AG09319 (cell line): ENCODE data around the gene BATF.

Experiments
- DNase-seq: peaks from one replicate; pipeline ENCODE4 v3.0.0-alpha.2; 2010; ENCODE audit warnings: low read depth; ENCODE audit errors: extremely low read depth
- TF ChIP-seq, protein P1 (sequence below): IDR thresholded peaks from 2 replicates; pipeline ENCODE4 v1.5.1; 2011; ENCODE audit warnings: low read depth, mild to moderate bottlenecking, inconsistent platforms, low read length, moderate library complexity

BATF gene

DNA sequence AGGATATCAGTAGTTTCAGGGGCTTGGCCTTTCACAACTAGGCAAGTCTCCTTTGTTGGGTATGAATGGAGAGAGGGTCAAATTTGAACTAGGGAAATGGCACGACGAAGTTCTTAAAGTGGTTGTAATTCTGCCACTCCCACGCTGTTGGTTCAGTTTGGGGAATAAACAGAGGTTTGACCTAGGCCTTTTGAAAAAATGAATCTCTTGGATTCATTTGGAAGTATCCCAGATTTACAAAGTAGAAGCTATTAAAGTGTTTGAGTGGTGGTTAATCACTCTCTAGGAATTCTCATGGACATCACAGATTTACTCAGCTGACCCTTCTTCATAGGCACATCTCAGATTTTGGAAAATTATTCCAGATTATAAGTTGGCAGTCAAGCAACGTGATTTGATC lies 14.8 kb downstream of the BATF start:
- TF ChIP-seq, protein P1, sequence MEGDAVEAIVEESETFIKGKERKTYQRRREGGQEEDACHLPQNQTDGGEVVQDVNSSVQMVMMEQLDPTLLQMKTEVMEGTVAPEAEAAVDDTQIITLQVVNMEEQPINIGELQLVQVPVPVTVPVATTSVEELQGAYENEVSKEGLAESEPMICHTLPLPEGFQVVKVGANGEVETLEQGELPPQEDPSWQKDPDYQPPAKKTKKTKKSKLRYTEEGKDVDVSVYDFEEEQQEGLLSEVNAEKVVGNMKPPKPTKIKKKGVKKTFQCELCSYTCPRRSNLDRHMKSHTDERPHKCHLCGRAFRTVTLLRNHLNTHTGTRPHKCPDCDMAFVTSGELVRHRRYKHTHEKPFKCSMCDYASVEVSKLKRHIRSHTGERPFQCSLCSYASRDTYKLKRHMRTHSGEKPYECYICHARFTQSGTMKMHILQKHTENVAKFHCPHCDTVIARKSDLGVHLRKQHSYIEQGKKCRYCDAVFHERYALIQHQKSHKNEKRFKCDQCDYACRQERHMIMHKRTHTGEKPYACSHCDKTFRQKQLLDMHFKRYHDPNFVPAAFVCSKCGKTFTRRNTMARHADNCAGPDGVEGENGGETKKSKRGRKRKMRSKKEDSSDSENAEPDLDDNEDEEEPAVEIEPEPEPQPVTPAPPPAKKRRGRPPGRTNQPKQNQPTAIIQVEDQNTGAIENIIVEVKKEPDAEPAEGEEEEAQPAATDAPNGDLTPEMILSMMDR, result no peak

DNA sequence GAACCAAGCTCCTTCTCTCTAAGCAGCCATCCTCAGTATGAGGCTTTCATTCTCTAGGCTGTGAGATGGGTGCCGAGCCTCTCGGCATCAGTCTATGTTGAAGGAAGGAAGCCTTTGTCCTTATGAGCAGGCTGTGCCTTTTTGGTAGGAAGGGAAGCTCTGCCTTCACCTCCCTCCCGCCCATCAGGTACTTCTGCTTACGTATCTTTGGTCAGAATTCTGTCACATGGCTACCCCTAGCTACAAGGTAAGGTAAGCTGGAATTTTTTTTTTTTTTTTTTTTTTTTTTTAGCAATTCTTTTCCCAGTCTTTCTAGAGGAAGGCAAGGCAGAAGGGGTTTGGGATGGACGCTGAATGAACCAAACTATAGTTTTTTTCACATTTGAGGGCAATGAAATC lies 16.9 kb downstream of the BATF start:
- TF ChIP-seq, protein P1, result no peak
- no peak for DNase-seq

More for the DNA sequence above, 14.8 kb downstream of the BATF start:
- no peak for DNase-seq

DNA sequence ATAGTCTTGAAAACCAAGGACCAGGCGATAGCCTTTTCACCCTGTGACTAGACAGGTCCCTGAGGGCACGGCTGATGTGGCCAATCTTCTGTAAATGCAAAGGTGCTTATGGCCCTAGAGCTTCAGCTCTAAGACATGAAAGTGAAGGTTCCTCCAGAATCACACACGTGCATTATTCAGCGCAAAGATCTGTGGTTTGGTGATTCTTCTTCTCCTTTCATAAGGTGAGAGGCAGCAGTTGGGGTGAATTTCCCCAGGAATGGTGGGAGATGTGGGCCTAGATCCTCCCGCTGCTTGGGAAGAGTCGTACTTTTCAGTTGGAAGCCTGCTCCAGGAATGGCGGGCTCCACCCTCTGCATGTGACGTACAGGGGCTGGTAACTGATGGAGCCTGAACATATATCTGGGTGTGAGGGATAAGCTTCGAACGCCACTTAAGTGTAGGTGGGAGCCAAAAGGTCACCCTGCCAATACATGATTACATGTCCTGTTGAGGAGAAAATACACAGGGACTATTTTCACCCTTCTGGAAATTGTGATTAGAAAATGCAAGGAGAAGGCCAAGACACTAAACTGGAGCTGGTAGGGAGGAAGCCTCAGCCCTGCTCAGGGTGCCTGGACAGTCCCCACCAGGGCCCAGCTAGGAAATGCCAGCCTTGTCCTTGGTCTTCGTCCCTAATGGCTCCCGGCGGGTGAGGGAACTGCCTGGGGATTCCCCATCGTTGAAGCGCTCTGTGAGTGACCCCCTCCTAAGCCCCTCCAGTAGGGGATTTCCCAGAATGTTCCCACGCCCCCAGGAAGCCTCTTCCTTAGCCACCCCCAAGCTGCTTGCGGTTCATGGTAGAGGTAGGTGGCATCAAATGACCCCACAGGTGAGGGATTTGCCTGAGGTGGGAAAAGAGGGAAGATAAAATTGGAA lies 17.6 kb downstream of the BATF start:
- TF ChIP-seq, protein P1, result no peak
- no peak for DNase-seq

DNA sequence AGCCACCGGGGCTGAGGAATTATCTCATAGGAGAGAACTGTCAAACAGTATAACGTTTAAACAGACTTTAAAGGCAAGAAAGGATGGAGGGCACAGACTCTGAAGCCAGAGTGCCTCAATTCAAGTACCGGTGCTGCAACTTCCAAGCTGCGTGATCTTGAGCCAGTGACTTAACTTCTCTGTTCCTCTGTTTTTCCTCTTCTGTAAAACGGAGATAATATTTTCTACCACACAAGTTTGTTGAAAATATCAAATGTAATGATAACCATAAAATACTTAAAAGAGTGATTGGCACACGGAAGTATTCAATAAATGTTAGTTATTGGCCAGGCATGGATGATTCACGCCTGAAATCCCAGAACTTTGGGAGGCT lies 18.2 kb downstream of the BATF start:
- no peak for DNase-seq
- TF ChIP-seq, protein P1, result no peak

DNA sequence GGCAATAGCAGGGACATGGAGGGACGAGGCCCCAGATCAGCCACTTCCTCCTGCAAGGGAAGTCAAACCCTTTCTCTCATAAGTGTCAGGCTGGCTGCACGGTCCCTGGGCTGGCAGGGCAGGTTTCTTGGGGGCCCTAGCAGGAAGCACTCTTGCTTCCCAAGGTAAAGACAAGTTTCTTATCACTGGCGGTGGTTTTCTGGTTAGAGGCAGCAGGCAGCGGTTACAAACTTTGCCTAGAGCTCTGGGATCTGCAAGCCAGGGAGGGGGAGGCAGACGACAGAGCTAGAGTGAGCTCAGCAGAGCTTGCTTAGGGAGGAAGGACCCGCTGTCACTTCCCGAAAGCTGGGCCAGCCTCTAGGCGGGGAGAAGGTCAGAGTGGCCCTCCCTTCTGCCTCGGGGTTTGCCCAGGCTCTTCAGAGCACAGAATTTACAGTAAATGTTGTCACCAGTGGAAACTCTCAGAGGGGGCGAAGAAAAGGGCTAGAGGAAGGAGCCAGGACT lies 20.4 kb downstream of the BATF start:
- DNase-seq, result peak; percentile 4
- TF ChIP-seq, protein P1, result no peak

DNA sequence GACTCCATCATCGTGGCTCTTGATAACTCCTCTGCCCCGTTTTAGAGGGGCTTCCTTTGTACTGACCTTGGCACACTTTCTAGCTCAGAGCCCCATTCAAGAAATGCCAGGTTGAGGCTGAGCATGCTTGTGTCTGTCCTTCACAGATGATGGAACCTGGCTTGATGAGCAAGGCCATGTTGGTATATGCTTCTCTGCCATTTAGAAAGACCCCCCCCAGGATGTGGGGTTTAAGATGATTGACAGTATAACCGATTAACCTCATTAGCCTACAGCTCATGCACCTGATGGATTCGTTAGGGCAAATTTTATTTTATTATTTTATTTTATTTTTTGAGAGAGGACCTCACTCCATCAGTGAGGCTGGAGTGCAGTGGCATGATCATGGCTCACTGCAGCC lies 21.0 kb downstream of the BATF start:
- DNase-seq, result no peak
- TF ChIP-seq, protein P1, result no peak

DNA sequence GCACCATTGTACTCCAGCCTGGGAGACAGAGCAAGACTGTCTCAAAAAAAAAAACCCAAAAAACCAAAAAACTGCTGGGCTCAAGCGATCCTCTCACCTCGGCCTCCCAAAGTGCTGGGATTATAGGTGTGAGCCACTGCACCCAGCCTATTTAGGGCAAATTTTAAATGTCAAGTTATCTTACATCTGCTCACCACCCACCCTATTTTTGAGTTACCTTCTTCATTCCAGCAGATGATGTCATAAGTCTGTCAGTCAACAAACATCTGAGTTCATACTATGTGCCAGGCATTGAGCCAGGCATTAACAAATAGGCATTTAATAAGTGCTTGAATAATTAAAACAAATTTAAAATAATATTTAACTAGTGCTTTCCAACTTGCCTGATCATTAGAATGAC lies 21.5 kb downstream of the BATF start:
- TF ChIP-seq, protein P1, result no peak
- DNase-seq, result no peak
